ENCODE measurements around the gene MEN1.

Gene MEN1

GRCh38 chr11:64760759-64761420 lies 49.5 kb downstream of the MEN1 start:
- no peak for DNase-seq

GRCh38 chr11:64759722-64760719 lies 50.3 kb downstream of the MEN1 start, which contains the start of gene PYGM:
Gene PYGM (minus strand): TSS chr11:64759974. CDS start chr11:64759898, 76 bp downstream.
- DNase-seq, result no peak

- no peak for DNase-seq
Measured at GRCh38 chr11:64759131-64759721, 51.1 kb downstream of the MEN1 start.

- DNase-seq, result no peak
Measured at GRCh38 chr11:64758330-64759079, 51.8 kb downstream of the MEN1 start.

GRCh38 chr11:64757549-64758329 lies 52.6 kb downstream of the MEN1 start:
- DNase-seq, result no peak

- DNase-seq, result no peak
Measured at GRCh38 chr11:64755681-64756361, 54.5 kb downstream of the MEN1 start.

GRCh38 chr11:64754919-64755662 lies 55.3 kb downstream of the MEN1 start:
- no peak for DNase-seq

GRCh38 chr11:64754124-64754918 lies 56.0 kb downstream of the MEN1 start:
- DNase-seq, result no peak
